Pancreas (tissue), 10 donors: ENCODE measurements around the gene CSF2. TPM values are rescaled to one million over a fixed set of nuclear protein-coding genes. Genes with fewer than 3 reads are reported as not detected.

Experiments used
- ATAC-seq, 4 donors: fragments of 200-7000 bp; cut with Tn5 transposase; one replicate each; pipeline versions ENCODE4 v1.8.0 to v1.9.1; 2020; ENCODE audit warnings: mild to moderate bottlenecking in 4 of 4, moderate library complexity in 4 of 4
- DNase-seq, 6 donors: peaks; one replicate each; pipeline ENCODE4 v3.0.0-alpha.2; 2020
- FAIRE-seq: peaks from 2 replicates; lab custom pipeline; 2012; peaks lifted over from hg19 to GRCh38; lab: Jason Lieb, UNC
- H3K27ac ChIP-seq, 4 donors: fragments of 200-600 bp; sonication (generic); 1 replicate in 3 of 4; 2 replicates in 1 of 4; pipeline versions ENCODE4 v1.5.0 to v1.8.0; 2020
- H3K27me3 ChIP-seq, 4 donors: fragments of 200-600 bp; one replicate each; pipeline ENCODE4 v1.8.0; 2021
- H3K36me3 ChIP-seq, 3 donors: fragments of 200-600 bp; sonication (generic) in 1 of 3; one replicate each; pipeline versions ENCODE4 v1.5.0 to v1.8.0; 2020 to 2021
- H3K4me1 ChIP-seq, 3 donors: fragments of 200-600 bp; one replicate each; pipeline ENCODE4 v1.8.0; 2021
- H3K4me3 ChIP-seq, 4 donors: fragments of 200-600 bp; sonication (generic) in 2 of 4; one replicate each; pipeline versions ENCODE4 v1.5.0 to v1.8.0; 2020 to 2021
- H3K9me3 ChIP-seq, 4 donors: fragments of 200-600 bp; one replicate each; pipeline ENCODE4 v1.8.0; 2021
- WGBS, 2 donors: extraction: QIAGEN DNeasy Blood & Tissue Kit; methylation state at CpG; one replicate each; pipeline ENCODE4 v1.1.7; 2013; 5-methylcytosine and 5-hydroxymethylcytosine counted together
- intact Hi-C, 3 donors: fragments of 100-400 bp; cut with DNase I; formaldehyde crosslinking; loops; one replicate each; pipeline versions ENCODE4 v1.11.1 to v1.14.2; 2022
- polyA plus RNA-seq, 2 donors: library from polyadenylated mRNA; stranded (reverse); fragments of 200-250 nt; gene quantifications; one replicate each; pipeline ENCODE4 v1.2.3, GENCODE V29; 2013
- total RNA-seq, 6 donors: library from RNA; stranded (reverse); fragmentation: NEBNext Ultra II Directional in 4 of 6; extraction: Animal tissue kit (Norgen Biotek cat#: 25700) in 4 of 6; gene quantifications; one replicate each; pipeline versions ENCODE4 v1.2.1 to v1.2.4, GENCODE V29; 2021 to 2023
- TF ChIP-seq, protein P1 (sequence below), 4 donors: fragments of 200-600 bp; sonication (generic) in 3 of 4; IDR thresholded peaks; one replicate each; pipeline versions ENCODE4 v1.5.0 to v1.8.0; 2021; ENCODE audit warnings: antibody characterized with exemption in 4 of 4
- donor health status: healthy with polysubstance abuse.
- donor health status: DM: no; HTN: no; CAD: no; lungs with moderate emphysema.
- donor health status: DM: no; HTN: no; CAD: no.
- donor health status: control.
- donor health status: control.
- donor health status: Bipolar disorder and iron deficiency.
- donor health status: DM: yes; HTN: yes; CAD: no.
- donor health status: DM: no; HTN: no; CAD: no.
- donor health status: DM: no; HTN: no; CAD: no.
- donor health status: DM: yes; HTN: yes; CAD: no.

The CSF2 gene
- total and polyA plus RNA-seq, 8 donors, result 0.19 TPM; not detected in 7

DNA sequence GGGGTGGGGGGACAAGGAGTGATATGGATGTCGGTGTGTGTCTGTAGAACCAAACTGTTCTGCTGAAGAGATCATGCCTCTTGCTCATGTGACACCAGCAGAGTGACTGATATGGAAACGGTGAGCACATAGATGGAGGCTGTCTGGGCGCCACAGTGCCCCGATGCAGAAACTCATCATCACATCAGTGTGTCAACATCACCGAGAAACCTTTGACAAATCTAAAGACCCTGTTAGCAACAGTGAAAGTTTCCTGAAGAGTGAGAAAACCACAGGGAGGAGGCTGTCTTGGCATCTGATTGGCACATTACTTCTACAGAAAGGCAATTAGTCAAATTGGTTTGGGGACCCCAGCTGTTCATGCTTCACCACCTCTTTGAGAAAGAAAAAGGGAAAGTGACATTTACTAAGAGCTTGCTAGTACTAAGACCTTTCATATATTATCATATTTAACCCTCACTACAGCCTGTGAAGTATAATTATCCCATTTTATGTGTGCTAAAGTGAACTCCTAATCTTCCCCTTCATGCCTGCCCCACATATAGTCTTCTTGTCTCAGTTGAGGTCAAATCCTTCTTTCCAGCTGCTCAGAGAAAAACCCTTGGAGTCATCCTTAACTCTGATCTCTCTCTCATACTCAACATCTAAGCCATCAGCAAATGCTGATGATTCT, 25.6 kb downstream of the CSF2 start:
- Histone ChIP-seq H3K36me3 (no peaks in the 10 kb centered on the region), H3K9me3 (no peaks in the 10 kb centered on the region), H3K27ac (no peak overlapping the region), H3K27me3 (no peaks in the 10 kb centered on the region), H3K4me3 (no peak overlapping the region), H3K4me1 (no peaks in the 10 kb centered on the region)
- ATAC-seq (no peak), FAIRE-seq (no peak), DNase-seq (no peak)
- 59 to 68% methylated on average over 5 of the region's 5 CpGs for WGBS, 2 donors
- intact Hi-C loops, result no loop called here
- TF ChIP-seq, protein P1, sequence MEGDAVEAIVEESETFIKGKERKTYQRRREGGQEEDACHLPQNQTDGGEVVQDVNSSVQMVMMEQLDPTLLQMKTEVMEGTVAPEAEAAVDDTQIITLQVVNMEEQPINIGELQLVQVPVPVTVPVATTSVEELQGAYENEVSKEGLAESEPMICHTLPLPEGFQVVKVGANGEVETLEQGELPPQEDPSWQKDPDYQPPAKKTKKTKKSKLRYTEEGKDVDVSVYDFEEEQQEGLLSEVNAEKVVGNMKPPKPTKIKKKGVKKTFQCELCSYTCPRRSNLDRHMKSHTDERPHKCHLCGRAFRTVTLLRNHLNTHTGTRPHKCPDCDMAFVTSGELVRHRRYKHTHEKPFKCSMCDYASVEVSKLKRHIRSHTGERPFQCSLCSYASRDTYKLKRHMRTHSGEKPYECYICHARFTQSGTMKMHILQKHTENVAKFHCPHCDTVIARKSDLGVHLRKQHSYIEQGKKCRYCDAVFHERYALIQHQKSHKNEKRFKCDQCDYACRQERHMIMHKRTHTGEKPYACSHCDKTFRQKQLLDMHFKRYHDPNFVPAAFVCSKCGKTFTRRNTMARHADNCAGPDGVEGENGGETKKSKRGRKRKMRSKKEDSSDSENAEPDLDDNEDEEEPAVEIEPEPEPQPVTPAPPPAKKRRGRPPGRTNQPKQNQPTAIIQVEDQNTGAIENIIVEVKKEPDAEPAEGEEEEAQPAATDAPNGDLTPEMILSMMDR (IDR thresholded peaks at IDR 0.05), result no peak

DNA sequence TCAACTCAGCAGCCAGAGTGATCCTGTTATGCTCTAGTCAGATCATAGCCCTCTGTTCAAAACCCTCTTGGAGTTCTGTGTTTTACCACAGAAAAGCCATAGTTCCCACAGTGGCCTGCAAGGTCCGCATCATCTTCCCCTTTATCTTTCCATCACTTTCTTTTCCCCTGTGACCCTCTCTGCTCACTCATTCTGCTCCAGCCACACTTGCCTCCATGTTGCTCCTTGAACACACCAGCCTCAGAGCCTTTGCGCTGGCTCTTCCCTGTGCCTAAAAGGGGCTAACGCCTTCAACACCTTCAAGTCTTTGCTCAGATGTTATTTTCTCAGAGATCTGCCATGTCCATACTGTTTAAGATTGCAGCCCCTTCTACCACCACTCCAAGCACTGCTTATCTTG, 26.3 kb downstream of the CSF2 start:
- WGBS, 2 donors, result 83 to 94% methylated on average over 3 of the region's 3 CpGs
- DNase-seq, result no peak
- intact Hi-C loops, result no loop called here

DNA sequence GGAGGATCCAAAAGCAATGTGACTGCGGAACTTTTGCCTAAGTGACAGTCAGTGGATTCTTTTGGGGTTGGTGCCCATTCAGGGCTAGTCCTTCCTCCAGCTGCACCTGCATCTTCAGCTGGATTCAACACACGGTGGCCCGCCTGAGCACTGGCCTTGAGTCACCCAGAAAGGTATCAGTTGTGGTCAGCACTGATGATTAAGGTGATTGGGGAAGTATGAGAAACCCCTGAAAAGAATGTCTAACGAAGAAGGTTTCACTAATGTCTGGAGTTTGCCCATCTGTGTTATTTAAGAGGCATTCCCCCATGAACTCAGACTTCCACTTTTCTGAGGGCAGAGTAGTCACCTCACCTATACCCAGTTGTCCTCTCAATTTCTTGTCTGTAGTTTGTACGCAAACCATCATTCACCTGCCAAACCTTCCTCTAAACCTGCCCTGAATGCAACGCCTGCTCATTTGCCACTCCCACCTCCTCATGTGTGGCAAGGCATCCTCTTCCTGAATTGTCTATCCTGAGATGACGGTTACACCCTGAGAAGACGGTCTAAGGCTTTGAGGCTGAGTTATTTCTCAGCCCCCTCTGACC, 27.2 kb downstream of the CSF2 start:
- no peak overlapping the region for H3K4me3 ChIP-seq
- H3K27me3 ChIP-seq, result no peaks in the 10 kb centered on the region
- WGBS, 2 donors, result 75 to 84% methylated on average over 8 of the region's 8 CpGs
- H3K4me1 ChIP-seq, result no peaks in the 10 kb centered on the region
- ATAC-seq (no peak), FAIRE-seq (no peak), DNase-seq (no peak)
- intact Hi-C loops, result no loop called here
- no peaks in the 10 kb centered on the region for H3K36me3 ChIP-seq
- TF ChIP-seq, protein P1 (IDR thresholded peaks at IDR 0.05), result no peak
- H3K9me3 ChIP-seq, result no peaks in the 10 kb centered on the region
- no peak overlapping the region for H3K27ac ChIP-seq

More for the DNA sequence above, 26.3 kb downstream of the CSF2 start:
- ATAC-seq, result no peak
- Histone ChIP-seq H3K4me3 (no peak overlapping the region), H3K27me3 (no peaks in the 10 kb centered on the region), H3K4me1 (no peaks in the 10 kb centered on the region), H3K9me3 (no peaks in the 10 kb centered on the region), H3K27ac (no peak overlapping the region), H3K36me3 (no peaks in the 10 kb centered on the region)
- FAIRE-seq, result no peak
- TF ChIP-seq, protein P1 (IDR thresholded peaks at IDR 0.05), result no peak

DNA sequence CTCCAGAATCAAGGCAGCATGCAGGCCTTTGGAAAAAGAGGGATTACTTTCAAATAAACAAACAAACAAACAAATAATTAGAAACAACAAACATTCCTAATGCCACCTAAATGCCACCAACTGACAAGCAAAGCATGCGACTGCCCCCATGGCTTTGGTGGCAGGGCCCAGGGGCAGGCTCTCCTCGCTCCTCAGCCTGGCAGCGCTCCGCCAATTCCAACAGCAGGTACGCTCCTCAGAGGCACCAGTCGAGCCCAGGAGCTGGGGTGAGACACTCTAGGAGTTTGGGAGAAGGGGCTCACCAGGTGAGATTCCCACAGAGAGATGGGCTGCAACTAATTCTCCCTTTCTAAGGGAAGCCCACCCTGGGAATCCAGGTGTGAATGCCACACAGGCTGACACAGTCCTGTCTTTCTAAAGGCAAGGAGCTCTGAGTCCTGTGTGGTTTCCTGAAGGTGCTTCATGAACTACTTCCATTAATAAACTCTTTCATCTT, 27.8 kb downstream of the CSF2 start:
- H3K4me1 ChIP-seq, result no peaks in the 10 kb centered on the region
- no peaks in the 10 kb centered on the region for H3K27me3 ChIP-seq
- H3K36me3 ChIP-seq, result no peaks in the 10 kb centered on the region
- 90 to 91% methylated on average over 6 of the region's 6 CpGs for WGBS, 2 donors
- no peak overlapping the region for H3K27ac ChIP-seq
- DNase-seq (no peak), FAIRE-seq (no peak), ATAC-seq (no peak)
- TF ChIP-seq, protein P1 (IDR thresholded peaks at IDR 0.05), result no peak
- H3K4me3 ChIP-seq, result no peak overlapping the region
- no peaks in the 10 kb centered on the region for H3K9me3 ChIP-seq
- intact Hi-C loops, result no loop called here
